Measurements from ENCODE around the gene TMEM50A. TPM values are rescaled to one million over a fixed set of nuclear protein-coding genes. Genes with fewer than 3 reads are reported as not detected.
"Not testable (repeated sequence)": the region's sequence is repeated elsewhere in the genome, so short reads cannot be mapped to it uniquely, and the experiment has no call there.

Gene TMEM50A
- 10 to 100 TPM in 11 of 12 donors, not detected in 1; 58.7 to 79.8 (median 68.9) TPM for polyA plus RNA-seq (ENCODE audit: insufficient read length in 12 of 12)
- long read RNA-seq, donor 1, transcript TMEM50A-201 (7 exons, 2,683 nt): major isoform, 43 of 53 reads
- long read RNA-seq, donor 1, partial matches to known transcripts: 7 of 53 reads
- long read RNA-seq, donor 1, other reads (novel, unspliced or antisense): 0 of 53 reads
- long read RNA-seq, donor 2, transcript TMEM50A-201 (7 exons, 2,683 nt): major isoform, 36 of 48 reads
- long read RNA-seq, donor 2, partial matches to known transcripts: 8 of 48 reads
- long read RNA-seq, donor 2, other reads (novel, unspliced or antisense): 0 of 48 reads
- long read RNA-seq, donor 3, transcript TMEM50A-201 (7 exons, 2,683 nt): major isoform, 20 of 69 reads
- long read RNA-seq, donor 3, partial matches to known transcripts: 47 of 69 reads
- long read RNA-seq, donor 3, other reads (novel, unspliced or antisense): 0 of 69 reads
- long read RNA-seq, donor 4, transcript TMEM50A-201 (7 exons, 2,683 nt): major isoform, 11 of 11 reads
- long read RNA-seq, donor 4, partial matches to known transcripts: 0 of 11 reads
- long read RNA-seq, donor 4, other reads (novel, unspliced or antisense): 0 of 11 reads
- long read RNA-seq, donor 5, transcript TMEM50A-201 (7 exons, 2,683 nt): major isoform, 42 of 46 reads
- long read RNA-seq, donor 5, partial matches to known transcripts: 0 of 46 reads
- long read RNA-seq, donor 5, other reads (novel, unspliced or antisense): 0 of 46 reads
- long read RNA-seq, donor 6, transcript TMEM50A-201 (7 exons, 2,683 nt): major isoform, 20 of 22 reads
- long read RNA-seq, donor 6, partial matches to known transcripts: 0 of 22 reads
- long read RNA-seq, donor 6, other reads (novel, unspliced or antisense): 0 of 22 reads
- long read RNA-seq, donor 7, transcript TMEM50A-201 (7 exons, 2,683 nt): major isoform, 12 of 29 reads
- long read RNA-seq, donor 7, partial matches to known transcripts: 13 of 29 reads
- long read RNA-seq, donor 7, other reads (novel, unspliced or antisense): 0 of 29 reads
- long read RNA-seq, donor 8, transcript TMEM50A-201 (7 exons, 2,683 nt): major isoform, 31 of 41 reads
- long read RNA-seq, donor 8, partial matches to known transcripts: 6 of 41 reads
- long read RNA-seq, donor 8, other reads (novel, unspliced or antisense): 0 of 41 reads
- long read RNA-seq, donor 9, transcript TMEM50A-201 (7 exons, 2,683 nt): major isoform, 19 of 26 reads
- long read RNA-seq, donor 9, partial matches to known transcripts: 6 of 26 reads
- long read RNA-seq, donor 9, other reads (novel, unspliced or antisense): 0 of 26 reads
- long read RNA-seq, donor 10, transcript TMEM50A-201 (7 exons, 2,683 nt): major isoform, 22 of 24 reads
- long read RNA-seq, donor 10, partial matches to known transcripts: 0 of 24 reads
- long read RNA-seq, donor 10, other reads (novel, unspliced or antisense): 0 of 24 reads
- long read RNA-seq, donor 11, transcript TMEM50A-201 (7 exons, 2,683 nt): major isoform, 37 of 136 reads
- long read RNA-seq, donor 11, partial matches to known transcripts: 94 of 136 reads
- long read RNA-seq, donor 11, other reads (novel, unspliced or antisense): 0 of 136 reads

DNA sequence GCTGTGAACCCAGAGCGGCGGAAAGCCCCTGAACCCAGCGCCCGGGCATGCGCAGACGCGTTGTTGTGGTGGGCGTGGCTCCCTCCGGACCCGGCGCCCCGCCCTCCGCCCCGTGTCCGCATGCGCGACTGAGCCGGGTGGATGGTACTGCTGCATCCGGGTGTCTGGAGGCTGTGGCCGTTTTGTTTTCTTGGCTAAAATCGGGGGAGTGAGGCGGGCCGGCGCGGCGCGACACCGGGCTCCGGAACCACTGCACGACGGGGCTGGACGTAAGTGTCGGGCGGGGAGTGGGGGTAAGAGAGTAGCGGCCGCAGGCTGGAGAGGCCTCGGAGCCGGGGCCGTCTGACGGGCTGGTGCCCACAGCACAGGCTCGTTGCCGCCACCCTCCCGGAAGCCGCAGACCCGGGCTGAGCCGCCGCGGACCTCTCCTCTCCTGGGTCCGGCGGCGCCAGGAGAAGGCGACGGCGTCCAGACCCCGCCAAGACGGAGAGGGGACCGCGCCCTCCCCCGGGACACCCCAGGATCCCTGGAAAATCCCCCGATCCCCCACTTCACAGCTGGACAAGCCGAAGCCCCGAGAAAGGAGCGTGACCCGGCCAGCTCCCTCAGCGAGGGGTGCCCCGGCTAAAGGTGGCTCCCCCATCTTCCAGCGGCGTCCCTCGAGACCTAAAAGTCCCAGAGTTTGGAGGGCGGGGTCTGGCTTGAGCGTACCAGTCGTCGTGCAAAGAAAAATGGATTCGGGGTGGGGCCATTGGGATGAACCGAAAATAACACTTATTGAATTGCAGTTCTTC, at the start of gene TMEM50A:
Gene TMEM50A (plus strand): TSS at position 147 of the 794 bp plus-strand sequence. CDS start 2,153 bp downstream, outside the sequence.
- DNase-seq: peak; percentile 91

DNA sequence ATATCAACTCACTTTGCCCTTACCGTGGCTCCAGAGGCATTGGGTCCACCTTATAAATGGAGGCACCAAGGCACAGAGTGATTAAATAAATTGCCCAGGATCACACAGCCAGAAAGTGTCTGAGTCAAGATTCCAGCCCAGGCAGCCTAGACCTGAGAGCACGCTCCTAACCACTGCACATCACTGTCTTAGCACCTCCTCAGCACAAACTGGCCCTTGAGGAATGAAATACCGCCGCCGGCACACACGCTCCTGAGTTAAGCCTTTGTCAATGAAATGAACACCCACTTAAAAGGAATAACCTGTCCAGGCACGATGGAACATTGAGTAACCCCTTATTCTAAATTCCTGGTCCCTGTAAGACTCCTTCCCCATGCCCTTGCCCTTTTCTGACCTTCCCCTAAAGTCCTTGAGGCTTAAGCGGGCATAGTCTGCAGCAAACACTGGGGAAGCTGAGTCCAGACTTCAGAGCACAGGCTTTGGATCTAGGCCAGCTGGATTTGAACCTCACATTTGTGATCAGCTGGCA, 49.5 kb upstream of the TMEM50A start:
- not testable (repeated sequence) for DNase-seq

DNA sequence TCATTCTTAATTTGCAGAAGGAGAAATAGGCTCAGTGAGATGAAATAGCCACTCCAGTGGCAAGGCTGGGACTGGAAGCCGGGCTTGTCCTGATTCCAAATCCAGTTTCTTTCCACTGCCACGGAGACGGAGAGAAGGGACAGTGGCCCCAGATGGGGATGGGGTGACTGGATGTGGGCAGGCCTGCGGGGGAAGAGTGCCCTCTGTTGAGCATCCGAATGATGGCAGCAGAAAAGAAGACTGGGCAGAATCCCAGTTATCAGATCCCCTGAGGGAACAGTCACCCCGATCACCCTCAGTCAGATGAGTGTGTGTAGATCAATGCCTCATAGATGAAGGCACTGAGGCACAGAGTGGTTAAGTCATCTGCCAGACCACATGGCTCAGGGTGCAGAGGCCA, 48.1 kb upstream of the TMEM50A start:
- DNase-seq: not testable (repeated sequence)

DNA sequence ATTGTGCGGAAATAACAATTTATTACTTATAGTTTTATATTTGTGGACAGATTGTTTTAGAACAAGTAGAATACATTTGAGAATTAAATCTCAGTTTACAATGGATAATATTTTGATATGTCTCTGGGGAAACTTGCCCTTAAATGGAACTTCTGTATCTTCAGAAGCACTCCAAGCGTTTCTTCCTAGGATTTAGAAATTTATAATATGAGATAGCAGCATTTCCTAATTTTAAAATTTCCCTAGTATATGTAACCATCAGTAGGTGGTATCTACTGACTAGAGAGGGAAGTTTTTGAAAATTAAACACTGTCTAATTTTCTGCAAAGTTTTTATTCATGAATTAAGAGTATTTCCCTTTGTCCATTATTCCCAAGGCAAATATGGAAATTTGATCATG, 44.7 kb upstream of the TMEM50A start:
- DNase-seq: not testable (repeated sequence)

DNA sequence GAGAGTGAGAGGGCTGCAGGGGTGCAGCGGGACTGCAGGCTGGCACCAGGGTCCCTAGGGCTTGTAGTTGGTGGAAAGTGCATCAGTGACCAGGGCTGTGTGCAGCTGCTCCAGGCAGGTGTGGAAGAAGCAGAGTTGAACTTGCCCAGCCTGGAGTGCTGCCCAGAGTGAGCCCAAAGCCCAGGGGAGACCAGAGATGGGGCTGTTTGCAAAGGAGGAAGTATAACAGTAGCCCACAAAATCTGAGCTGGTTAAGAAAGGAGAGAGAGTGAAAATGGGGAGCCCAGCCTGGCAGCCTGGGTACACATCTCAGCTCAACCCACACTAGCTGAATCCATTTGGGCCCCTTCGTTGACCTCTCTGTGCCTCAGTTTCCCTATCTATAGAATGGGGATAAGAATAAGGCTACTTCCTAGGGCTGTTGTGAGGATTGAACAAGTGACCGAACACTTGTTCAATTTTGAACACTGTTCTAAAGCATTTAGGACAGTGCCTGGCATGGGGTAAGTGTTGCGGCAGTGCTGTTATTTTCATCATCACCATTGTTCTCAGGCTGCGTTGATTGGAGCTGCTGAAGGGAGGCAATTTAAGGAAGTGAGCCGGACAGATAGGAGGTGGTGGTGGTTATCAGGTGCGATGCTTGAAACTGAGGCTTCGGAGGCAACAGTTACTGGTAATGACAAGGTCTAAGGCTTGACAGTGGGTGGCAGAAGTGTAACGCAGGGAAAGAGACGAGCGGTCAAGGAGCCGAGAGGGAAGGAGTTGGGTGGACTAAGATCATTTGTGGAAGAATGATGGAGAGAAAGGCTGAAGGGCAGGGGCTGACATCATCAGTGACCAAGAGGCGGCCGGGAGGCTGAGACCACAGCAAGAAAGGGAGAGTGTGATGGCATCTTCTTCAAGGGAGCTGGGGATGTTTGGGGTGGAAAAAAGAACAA, 43.0 kb upstream of the TMEM50A start:
- not testable (repeated sequence) for DNase-seq

DNA sequence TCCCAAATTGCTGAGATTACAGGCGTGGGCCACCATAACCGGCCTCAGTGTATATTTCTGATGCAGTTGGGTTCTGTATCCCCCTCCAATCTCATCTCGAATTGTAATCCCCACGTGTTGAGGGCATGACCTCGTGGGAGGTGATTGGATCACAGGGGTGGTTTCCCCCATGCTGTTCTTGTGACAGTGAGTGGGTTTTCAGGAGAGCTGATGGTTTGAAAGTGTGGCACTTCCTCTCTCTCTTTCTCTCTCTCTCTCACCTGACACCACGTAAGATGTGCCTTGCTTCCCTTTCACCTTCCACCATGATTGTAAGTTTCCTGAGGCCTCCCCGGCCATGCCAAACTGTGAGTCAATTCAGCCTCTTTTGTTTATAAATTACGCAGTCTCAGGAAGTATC, 41.6 kb upstream of the TMEM50A start:
- DNase-seq: not testable (repeated sequence)

DNA sequence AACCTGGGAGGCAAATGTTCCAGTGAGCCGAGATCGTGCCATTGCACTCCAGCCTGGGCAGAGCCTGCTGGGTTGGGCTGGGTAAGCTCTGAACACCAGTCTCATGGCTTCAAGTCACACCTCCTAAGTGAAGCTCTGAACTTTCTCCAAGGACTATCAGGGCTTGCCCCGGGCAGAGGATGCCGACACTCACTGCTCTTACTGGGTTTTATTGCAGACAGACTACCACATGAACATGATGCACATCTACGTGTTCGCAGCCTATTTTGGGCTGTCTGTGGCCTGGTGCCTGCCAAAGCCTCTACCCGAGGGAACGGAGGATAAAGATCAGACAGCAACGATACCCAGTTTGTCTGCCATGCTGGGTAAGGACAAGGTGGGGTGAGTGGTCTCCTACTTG, 37.4 kb upstream of the TMEM50A start:
- not testable (repeated sequence) for DNase-seq

DNA sequence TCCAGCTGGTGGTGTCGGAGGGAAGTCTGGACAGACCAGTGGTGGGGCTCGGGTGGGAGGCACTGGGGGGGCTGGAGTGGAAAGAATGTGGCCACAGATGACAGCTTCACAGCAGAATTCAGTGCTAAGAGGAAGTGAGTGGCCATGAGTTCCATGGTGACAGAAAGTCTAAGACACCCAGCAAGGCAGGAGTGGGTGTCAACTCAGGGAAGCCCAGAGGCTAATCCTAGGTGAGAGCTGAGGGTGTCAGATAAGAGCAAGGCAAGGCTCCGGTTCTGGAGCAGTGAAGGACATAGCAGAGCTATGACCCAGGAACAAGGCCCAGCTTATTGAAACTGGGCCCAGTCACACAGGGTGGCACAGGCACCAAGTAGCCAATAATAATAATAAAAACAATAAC, 35.8 kb upstream of the TMEM50A start:
- not testable (repeated sequence) for DNase-seq

DNA sequence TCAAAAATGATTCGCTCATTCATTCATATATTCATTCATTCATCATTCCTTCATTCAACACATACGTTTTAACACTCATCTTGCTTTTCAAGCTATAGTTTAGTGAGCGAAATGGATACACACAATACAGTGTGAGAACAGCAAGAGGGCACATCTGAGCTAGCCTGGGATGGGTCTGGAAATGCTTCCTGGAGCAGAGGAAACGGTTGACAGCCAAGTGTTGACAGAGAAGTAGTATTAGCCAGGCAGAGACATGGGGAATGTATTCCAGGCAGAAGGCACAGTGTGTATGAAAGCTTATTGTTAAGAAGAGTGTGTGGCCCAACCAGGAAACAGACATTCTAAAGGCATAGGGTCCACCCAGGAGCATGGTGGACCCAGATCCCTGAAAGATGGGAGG, 33.2 kb upstream of the TMEM50A start:
- DNase-seq: not testable (repeated sequence)

DNA sequence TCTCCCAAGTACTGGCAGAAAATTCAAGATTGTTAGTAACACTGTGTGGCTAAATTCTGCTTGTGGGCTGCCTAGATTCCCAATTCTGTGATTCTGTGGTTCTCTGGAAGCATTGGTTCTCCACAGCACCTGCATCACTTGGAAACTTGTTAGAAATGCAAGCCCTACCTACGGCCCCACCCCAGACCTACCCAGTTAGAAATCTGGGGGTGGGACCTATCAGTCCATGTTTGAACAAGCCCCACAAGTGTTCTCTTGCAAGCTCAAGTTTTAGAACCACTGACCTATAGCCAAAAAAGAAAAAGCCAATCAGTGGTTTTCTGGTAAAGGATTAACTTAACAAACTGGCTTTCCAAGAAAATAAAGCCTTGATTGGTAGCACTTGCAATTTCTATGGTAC, 30.0 kb upstream of the TMEM50A start:
- DNase-seq: not testable (repeated sequence)

DNA sequence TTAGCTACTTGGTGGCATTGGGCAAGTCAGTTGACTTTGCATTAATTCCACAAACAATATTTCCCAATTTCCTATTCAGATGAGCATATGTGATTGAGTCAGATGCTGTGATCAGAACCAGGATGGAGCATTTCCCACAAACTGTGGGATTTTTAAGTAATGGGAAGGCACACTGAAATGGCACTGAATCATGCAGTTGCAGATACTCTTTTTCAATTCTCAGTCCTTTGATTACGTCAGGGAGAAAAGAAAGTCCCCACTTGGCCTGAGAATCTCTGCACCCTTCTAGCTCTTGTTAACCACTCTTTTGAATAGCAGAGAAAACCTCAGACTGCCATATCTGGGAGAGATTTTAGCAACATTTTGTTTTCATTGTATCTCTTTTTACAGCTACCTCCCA, 29.0 kb upstream of the TMEM50A start:
- DNase-seq: not testable (repeated sequence)

DNA sequence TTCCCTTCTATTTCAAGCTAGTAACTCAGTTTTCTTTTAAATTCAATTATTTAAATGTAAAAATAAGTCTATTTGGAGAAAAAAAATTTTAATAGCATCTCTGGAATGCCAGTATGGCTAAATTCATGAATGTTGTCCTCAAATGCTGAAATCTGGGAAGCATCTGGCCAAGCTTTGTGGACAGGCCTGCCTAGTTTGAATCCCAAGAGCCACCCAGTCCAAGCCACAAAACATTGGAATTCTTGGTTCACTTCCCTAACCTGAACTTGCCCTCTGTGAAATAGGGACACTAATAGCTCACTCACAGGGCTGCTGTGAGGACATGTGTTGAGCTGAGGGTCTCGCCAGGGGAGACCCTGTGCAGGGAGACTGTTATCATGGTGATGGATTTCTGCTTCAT, 28.6 kb upstream of the TMEM50A start:
- not testable (repeated sequence) for DNase-seq

DNA sequence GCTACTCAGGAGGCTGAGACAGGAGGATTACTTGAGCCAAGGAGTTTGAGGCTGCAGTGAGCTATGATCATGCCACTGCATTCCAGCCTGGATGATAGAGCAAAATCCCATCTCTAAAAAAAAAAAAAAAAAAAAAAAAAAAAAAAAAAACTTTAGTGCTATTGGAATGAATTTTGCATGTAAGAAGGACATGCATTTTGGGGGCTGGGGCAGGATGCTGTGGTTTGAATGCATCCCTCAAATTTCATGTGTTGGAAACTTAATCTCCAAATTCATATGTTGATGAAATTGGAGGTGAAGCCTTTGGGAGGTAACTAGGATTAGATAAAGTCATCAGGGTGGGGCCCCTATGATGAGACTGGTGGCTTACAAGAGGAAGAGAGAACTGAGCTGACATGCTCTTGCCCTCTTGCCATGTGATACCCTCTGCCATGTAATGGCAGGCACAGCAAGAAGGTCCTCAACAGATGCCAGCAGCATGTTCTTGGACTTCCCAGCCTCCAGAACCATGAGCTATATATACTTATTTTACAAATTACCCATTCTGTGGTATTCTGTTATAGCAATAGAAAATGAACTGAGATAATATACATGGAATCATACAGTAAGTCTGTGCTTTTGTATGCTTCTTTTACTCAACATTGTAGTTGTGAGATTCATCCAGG, 25.2 kb upstream of the TMEM50A start:
- not testable (repeated sequence) for DNase-seq

DNA sequence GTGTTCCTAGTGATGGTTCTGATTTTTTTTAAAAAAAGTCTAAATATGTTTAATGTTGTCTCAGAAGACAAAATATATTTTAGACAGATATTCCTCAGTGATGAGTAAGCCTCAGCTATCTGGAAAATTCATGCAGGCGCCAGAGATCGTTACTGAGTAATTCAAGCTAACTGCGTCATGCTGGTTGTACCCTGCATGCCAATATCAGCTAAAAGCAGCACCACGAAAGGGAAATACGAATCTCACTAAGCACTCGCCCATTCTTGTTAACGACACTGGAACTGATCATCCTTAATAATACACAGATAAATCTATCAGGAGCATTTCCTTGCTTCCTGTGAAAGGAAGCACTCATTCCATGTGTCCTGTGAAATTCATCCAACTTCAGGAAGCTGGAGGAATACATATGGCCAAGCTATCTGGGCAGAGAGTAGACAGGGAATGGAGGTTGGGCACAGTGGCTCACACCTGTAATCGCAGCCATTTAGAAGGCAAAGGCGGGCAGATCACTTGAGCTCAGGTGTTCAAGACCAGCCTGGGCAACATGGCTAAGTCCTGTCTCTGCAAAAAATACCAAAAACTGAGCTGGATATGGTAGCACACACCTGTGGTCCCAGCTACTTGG, 17.7 kb upstream of the TMEM50A start:
- not testable (repeated sequence) for DNase-seq

DNA sequence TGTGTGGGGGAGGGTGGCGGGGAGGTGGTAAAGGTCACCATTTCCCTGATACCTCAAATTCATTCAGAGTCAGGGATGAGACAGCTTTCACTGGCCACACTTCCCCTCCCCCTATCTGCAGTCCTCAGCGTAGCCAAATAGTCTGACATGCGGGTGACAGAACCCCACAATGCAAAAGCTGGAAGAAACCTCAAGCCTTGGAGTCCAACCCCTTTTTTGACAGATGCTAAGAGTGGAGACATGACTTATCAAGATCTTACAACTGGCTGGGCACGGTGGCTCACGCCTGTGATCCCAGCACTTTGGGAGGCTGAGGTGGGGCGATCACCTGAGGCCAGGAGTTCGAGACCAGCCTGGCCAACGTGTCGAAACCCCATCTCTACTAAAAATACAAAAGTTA, 16.0 kb upstream of the TMEM50A start:
- DNase-seq: not testable (repeated sequence)

DNA sequence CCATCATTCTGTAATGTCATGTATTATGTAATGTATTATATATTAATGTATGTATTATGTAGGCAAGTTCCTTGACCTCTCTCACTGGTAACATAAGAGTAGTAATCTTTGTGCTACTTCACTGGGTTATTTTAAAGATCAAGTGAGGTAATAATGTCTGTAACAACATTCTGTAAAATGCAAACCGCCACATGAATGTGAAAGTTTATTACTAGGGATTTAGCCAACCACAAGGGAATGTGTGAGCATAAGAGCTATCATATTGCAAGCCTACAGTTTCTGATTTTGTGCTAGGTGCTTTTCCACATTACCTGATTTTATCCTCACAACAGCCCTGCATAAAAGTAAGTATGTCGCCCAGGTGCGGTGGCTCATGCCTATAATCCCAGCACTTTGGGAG, 13.7 kb upstream of the TMEM50A start:
- DNase-seq: not testable (repeated sequence)
